Naive thymus-derived CD4-positive, alpha-beta T cell (primary cell): ENCODE results near the gene RIMS1. TPM values are rescaled to one million over a fixed set of nuclear protein-coding genes. Genes with fewer than 3 reads are reported as not detected.

Experiments
- ATAC-seq: fragments of 150-1000 bp; cut with Tn5 transposase; 2 replicates; pipeline ENCODE4 v1.10.0; 2021; ENCODE audit warnings: mild to moderate bottlenecking, moderate library complexity
- CTCF ChIA-PET: fragments of 350-600 bp; sonication (Branson Sonifier 250); formaldehyde crosslinking; loops from one replicate; lab custom pipeline; 2021; ENCODE audit warnings: antibody characterized with exemption; lab: Charles Lee
- POLR2A ChIA-PET: fragments of 350-600 bp; sonication (Branson Sonifier 250); formaldehyde crosslinking; loops from one replicate; lab custom pipeline; 2021; ENCODE audit warnings: antibody characterized with exemption, inconsistent platforms; lab: Charles Lee
- DNase-seq, 9 donors: peaks; one replicate each; pipeline versions ENCODE4 v3.0.0 to v3.0.0-alpha.2; 2020 to 2022; ENCODE audit warnings: mixed read lengths in 1 of 9
- H3K27ac ChIP-seq: one replicate; pipeline ENCODE4 v1.7.0; 2013; ENCODE audit warnings: mild to moderate bottlenecking, low read depth, low read length, moderate library complexity
- H3K27me3 ChIP-seq, 2 donors: one replicate each; pipeline ENCODE4 v1.7.0; 2013; ENCODE audit warnings: low read length in 2 of 2, mild to moderate bottlenecking in 2 of 2, moderate library complexity in 2 of 2; ENCODE audit not compliant: control insufficient read depth in 2 of 2, insufficient read depth in 2 of 2
- H3K36me3 ChIP-seq, 3 experiments: 1 replicate in 2 of 3; 2 replicates in 1 of 3; pipeline ENCODE4 v1.7.0; 2013; ENCODE audit warnings: low read length in 3 of 3, mild to moderate bottlenecking in 3 of 3, moderate library complexity in 1 of 3; ENCODE audit not compliant: insufficient read depth in 3 of 3, control insufficient read depth in 2 of 3
- H3K4me1 ChIP-seq, 2 donors: one replicate each; pipeline ENCODE4 v1.7.0; 2013; ENCODE audit warnings: low read length in 2 of 2, mild to moderate bottlenecking in 2 of 2, moderate library complexity in 1 of 2; ENCODE audit not compliant: control insufficient read depth in 2 of 2, insufficient read depth in 2 of 2
- H3K4me3 ChIP-seq: 2 replicates; pipeline ENCODE4 v1.7.0; 2013; ENCODE audit warnings: mild to moderate bottlenecking, low read length
- H3K9me3 ChIP-seq, 3 experiments: 1 replicate in 2 of 3; 2 replicates in 1 of 3; pipeline ENCODE4 v1.7.0; 2013; ENCODE audit warnings: low read length in 3 of 3; ENCODE audit not compliant: control insufficient read depth in 2 of 3
- H3K27ac Mint-ChIP-seq, 9 donors: one replicate each; pipeline ENCODE4 v1.8.0; 2020 to 2022; ENCODE audit warnings: mixed read lengths in 9 of 9, mild to moderate bottlenecking in 8 of 9, moderate library complexity in 5 of 9, inconsistent platforms in 2 of 9
- H3K27me3 Mint-ChIP-seq, 5 donors: one replicate each; pipeline ENCODE4 v1.8.0; 2021 to 2022; ENCODE audit warnings: mixed read lengths in 5 of 5, mild to moderate bottlenecking in 1 of 5
- H3K36me3 Mint-ChIP-seq, 5 donors: one replicate each; pipeline ENCODE4 v1.8.0; 2020 to 2022; ENCODE audit warnings: mixed read lengths in 5 of 5, mild to moderate bottlenecking in 3 of 5, inconsistent platforms in 1 of 5
- H3K4me1 Mint-ChIP-seq, 7 donors: one replicate each; pipeline ENCODE4 v1.8.0; 2020 to 2022; ENCODE audit warnings: mixed read lengths in 7 of 7, mild to moderate bottlenecking in 3 of 7, inconsistent platforms in 1 of 7
- H3K4me3 Mint-ChIP-seq, 10 donors: one replicate each; pipeline ENCODE4 v1.8.0; 2020 to 2022; ENCODE audit warnings: mild to moderate bottlenecking in 10 of 10, mixed read lengths in 10 of 10, moderate library complexity in 6 of 10, inconsistent platforms in 2 of 10
- H3K9me3 Mint-ChIP-seq, 11 donors: one replicate each; pipeline ENCODE4 v1.8.0; 2020 to 2022; ENCODE audit warnings: mixed read lengths in 11 of 11, mild to moderate bottlenecking in 4 of 11, inconsistent platforms in 1 of 11, moderate library complexity in 1 of 11
- intact Hi-C, 2 donors: fragments of 100-400 bp; cut with micrococcal nuclease; formaldehyde crosslinking; loops; one replicate each; pipeline ENCODE4 v1.15.1; 2023
- polyA plus RNA-seq, 2 donors: library from polyadenylated mRNA; unstranded; fragments of 300-500 nt; fragmentation: Illumina TruSeq; gene quantifications; one replicate each; pipeline ENCODE4 v1.2.3, GENCODE V29; 2021
- total RNA-seq, 6 experiments: library from RNA in 5 of 6; stranded (reverse) in 5 of 6; gene quantifications; 1 replicate in 5 of 6; 2 replicates in 1 of 6; pipeline ENCODE4 v1.2.3 and lab custom pipeline; 2021 to 2026

Gene RIMS1
- total and polyA plus RNA-seq, 7 experiments from 2014 or later: not detected

DNA sequence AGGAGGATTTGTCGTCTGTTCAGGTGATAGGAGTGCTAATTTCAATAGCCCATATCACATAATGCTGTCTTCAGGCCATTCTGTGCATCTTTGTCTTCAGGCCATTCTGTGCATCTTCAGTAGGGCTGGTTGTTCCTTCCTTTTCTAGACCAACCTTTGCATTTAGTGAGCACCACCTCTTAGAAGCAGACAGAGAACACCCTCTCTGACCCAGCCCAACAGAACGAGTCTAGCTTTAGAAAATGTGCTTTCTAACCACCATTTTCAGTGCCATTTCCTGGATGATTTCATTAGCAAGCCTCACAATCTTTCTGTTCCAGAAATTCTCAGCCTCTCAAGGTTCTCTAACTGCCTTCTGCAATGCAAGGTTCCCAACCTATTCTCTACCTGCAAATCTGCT lies 520.2 kb downstream of the RIMS1 start:
- Mint-ChIP-seq H3K36me3 (no peaks in the 10 kb centered on the region), H3K27me3 (peaks cover 4 to 7% (median 6%) of the 10 kb centered on the region in 5 donors), H3K9me3 (no peaks in the 10 kb centered on the region), H3K4me3 (no peak overlapping the region), H3K27ac (no peak overlapping the region), H3K4me1 (peaks cover 0 to 4% (median 0%) of the 10 kb centered on the region in 7 donors)
- ChIA-PET POLR2A (no interaction called here), CTCF (interaction anchor here (0.7 kb wide), 1 partner anchor 16 kb away, joined by 3 read pairs; no protein-coding TSS in a partner anchor)
- DNase-seq (no peak), ATAC-seq (no peak)
- Histone ChIP-seq H3K36me3 (no peaks in the 10 kb centered on the region), H3K4me1 (no peaks in the 10 kb centered on the region), H3K9me3 (no peaks in the 10 kb centered on the region), H3K27me3 (no peaks in the 10 kb centered on the region), H3K27ac (no peak overlapping the region), H3K4me3 (no peak overlapping the region)
- intact Hi-C loops: no loop called here

GRCh38 chr6:72410769-72411168 lies 524.4 kb downstream of the RIMS1 start:
- ChIA-PET CTCF (interaction anchor here (0.6 to 6.9 kb wide), 6 partner anchors 10 to 828 kb away, joined by 3 to 87 read pairs (median 6); no protein-coding TSS in a partner anchor), POLR2A (no interaction called here)
- Histone ChIP-seq H3K27me3 (no peaks in the 10 kb centered on the region), H3K4me3 (no peak overlapping the region), H3K27ac (no peak overlapping the region), H3K9me3 (no peaks in the 10 kb centered on the region), H3K36me3 (no peaks in the 10 kb centered on the region), H3K4me1 (no peaks in the 10 kb centered on the region)
- H3K9me3 Mint-ChIP-seq: no peaks in the 10 kb centered on the region
- intact Hi-C loops: loop anchor here (5.0 to 10.0 kb wide), 3 partner anchors 172 to 852 kb away; partner anchors contain the start of gene KHDC1 (in 1 of the 2)
- H3K4me3 Mint-ChIP-seq: no peak overlapping the region
- no peak overlapping the region for H3K27ac Mint-ChIP-seq
- no peak for DNase-seq
- no peak for ATAC-seq
- H3K27me3 Mint-ChIP-seq: peaks cover 0 to 15% (median 3%) of the 10 kb centered on the region in 5 donors
- no peaks in the 10 kb centered on the region for H3K36me3 Mint-ChIP-seq
- H3K4me1 Mint-ChIP-seq: peaks cover 0 to 4% (median 0%) of the 10 kb centered on the region in 7 donors

DNA sequence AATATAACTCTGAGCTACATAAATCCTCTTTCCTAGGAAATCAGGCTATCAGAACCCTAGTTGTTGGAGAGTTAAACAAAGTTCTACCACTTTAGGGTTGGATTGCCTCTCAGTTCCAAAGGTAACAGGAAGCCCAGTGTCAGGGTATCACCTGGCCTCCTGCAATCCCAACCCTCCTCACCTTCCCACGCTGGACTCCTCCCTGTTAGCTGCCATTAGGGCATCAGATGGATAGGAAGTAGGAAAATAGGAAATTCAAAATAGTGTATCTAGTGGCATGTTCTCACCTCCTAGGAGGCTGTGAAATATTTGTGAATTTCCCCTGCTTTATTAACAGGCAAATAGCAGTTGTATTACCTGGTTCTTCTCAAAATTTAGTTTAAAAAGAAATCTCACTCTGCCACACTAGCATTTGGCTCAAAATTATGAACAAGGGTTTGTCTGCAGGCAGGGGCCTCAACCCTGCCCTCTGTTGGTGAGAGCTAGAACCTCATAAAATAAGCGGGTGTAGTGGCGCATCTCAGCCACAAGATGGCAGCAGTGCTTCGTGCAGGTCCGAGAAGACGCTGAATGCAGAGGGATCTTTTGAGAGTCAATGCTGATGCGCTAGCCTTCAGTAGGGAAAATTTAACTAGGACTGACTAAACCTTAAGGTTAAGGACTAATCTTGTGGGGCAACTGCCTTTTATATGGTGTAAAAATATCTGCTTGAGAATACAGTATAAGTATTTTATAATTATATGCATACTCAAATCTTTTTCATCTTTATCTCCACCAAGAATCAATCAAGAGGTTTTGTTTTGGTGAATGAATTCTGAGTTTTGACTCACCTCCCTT lies 525.7 kb downstream of the RIMS1 start:
- Mint-ChIP-seq H3K36me3 (no peaks in the 10 kb centered on the region), H3K9me3 (no peaks in the 10 kb centered on the region), H3K4me1 (peaks cover 0 to 2% (median 0%) of the 10 kb centered on the region in 7 donors), H3K27ac (peak overlapping the region in 2 of 9 donors; percentile 15 to 28), H3K4me3 (no peak overlapping the region), H3K27me3 (peaks cover 0 to 13% (median 0%) of the 10 kb centered on the region in 5 donors)
- ChIA-PET POLR2A (no interaction called here), CTCF (interaction anchor here (0.5 to 6.9 kb wide), 19 partner anchors 8 to 1114 kb away, joined by 3 to 87 read pairs (median 4); no protein-coding TSS in a partner anchor)
- no peak overlapping the region for H3K4me3 ChIP-seq
- intact Hi-C loops: loop anchor here (1.0 to 10.0 kb wide), 10 partner anchors 111 to 914 kb away; partner anchors contain the start of genes KCNQ5 (in 1 of the 2) and KHDC1 (in 1 of the 2)
- no peaks in the 10 kb centered on the region for H3K4me1 ChIP-seq
- H3K27ac ChIP-seq: no peak overlapping the region
- ATAC-seq (peak; percentile 99), DNase-seq (peak; percentile 61 to 93 (median 79))
- no peaks in the 10 kb centered on the region for H3K36me3 ChIP-seq
- H3K9me3 ChIP-seq: no peaks in the 10 kb centered on the region
- H3K27me3 ChIP-seq: no peaks in the 10 kb centered on the region

DNA sequence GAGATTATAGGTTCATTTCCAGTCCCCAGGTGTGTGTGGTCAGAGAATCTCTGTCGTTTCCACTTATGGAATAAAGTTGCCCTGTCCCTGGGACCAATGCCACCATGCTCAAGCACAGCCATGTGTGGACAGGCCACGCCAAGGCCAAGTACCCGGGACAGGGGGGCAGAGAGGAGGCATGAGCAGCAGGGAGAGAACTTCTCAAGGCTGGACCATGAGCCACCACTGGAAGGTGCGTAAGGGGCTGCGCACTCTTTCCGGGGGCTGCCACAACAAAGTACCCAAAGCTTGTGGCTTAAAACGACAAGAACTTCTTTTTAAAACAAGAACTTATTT lies 526.3 kb downstream of the RIMS1 start:
- DNase-seq: no peak
- ChIA-PET CTCF (interaction anchor here (1.0 to 6.9 kb wide), 9 partner anchors 8 to 976 kb away, joined by 3 to 87 read pairs (median 5); no protein-coding TSS in a partner anchor), POLR2A (no interaction called here)
- Mint-ChIP-seq H3K27ac (no peak overlapping the region), H3K36me3 (no peaks in the 10 kb centered on the region), H3K27me3 (peaks cover 0 to 13% (median 4%) of the 10 kb centered on the region in 5 donors), H3K4me1 (peaks cover 0 to 2% (median 0%) of the 10 kb centered on the region in 7 donors), H3K4me3 (no peak overlapping the region), H3K9me3 (no peaks in the 10 kb centered on the region)
- Histone ChIP-seq H3K9me3 (no peaks in the 10 kb centered on the region), H3K4me1 (no peaks in the 10 kb centered on the region), H3K27ac (no peak overlapping the region), H3K27me3 (no peaks in the 10 kb centered on the region), H3K36me3 (no peaks in the 10 kb centered on the region), H3K4me3 (no peak overlapping the region)
- no peak for ATAC-seq
- intact Hi-C loops: loop anchor here (1.0 to 10.0 kb wide), 10 partner anchors 110 to 914 kb away; partner anchors contain the start of genes KCNQ5 (in 1 of the 2) and KHDC1 (in 1 of the 2)

DNA sequence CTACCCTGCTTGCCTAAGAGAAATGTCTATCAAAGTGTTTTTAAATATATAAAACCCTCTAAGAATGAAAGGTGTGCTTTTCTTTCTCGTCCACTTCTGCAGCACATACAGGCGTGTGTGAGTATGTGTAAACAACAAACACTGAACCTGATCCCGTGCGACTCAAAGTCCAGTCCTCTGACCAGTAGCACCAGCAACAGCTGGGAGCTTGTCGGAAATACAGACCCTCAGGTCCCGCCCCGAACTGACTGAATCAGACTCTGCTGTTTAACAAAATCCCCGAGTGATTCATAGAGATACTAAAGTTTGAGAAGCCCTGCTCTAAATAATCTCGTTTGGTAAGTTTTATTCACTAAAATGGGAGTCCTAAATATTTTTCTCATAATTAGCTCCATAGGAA lies 527.5 kb downstream of the RIMS1 start:
- POLR2A ChIA-PET: no interaction called here
- no peaks in the 10 kb centered on the region for H3K9me3 Mint-ChIP-seq
- H3K27ac ChIP-seq: no peak overlapping the region

DNA sequence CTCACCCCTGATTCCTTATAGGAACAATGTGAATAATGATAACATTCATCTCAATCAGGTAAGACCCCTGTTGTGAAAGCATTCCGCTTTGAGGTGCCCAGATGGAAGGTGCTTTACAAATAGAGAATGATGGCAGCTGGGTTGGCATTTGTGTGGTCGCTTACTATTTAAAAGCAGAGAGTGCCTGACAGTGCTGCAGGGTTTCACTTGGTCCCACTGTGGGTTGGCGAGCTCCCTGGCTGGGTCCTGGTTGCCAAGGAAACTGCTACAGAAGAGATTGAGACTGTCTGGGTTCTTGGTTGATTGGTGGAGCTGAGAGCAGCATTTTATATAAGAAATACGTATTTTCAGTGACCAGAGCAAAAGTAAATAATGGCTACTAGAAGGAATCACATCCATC lies 528.3 kb downstream of the RIMS1 start:
- DNase-seq (no peak), ATAC-seq (no peak)
- no peaks in the 10 kb centered on the region for H3K9me3 Mint-ChIP-seq
- no peaks in the 10 kb centered on the region for H3K4me1 ChIP-seq
- H3K4me3 ChIP-seq: no peak overlapping the region
- no peak overlapping the region for H3K27ac Mint-ChIP-seq
- no peak overlapping the region for H3K27ac ChIP-seq
- intact Hi-C loops: loop anchor here (5.0 to 10.0 kb wide), 3 partner anchors 168 to 848 kb away; partner anchors contain the start of gene KHDC1 (in 1 of the 2)
- POLR2A ChIA-PET: no interaction called here
- CTCF ChIA-PET: interaction anchor here (0.6 to 6.9 kb wide), 3 partner anchors 8 to 717 kb away, joined by 6 to 87 read pairs (median 7); no protein-coding TSS in a partner anchor
- peaks cover 0 to 2% (median 0%) of the 10 kb centered on the region in 7 donors for H3K4me1 Mint-ChIP-seq
- no peaks in the 10 kb centered on the region for H3K36me3 ChIP-seq
- H3K9me3 ChIP-seq: no peaks in the 10 kb centered on the region
- peaks cover 0 to 2% of the 10 kb centered on the region in 2 donors for H3K27me3 ChIP-seq
- no peaks in the 10 kb centered on the region for H3K36me3 Mint-ChIP-seq
- peaks cover 0 to 13% (median 4%) of the 10 kb centered on the region in 5 donors for H3K27me3 Mint-ChIP-seq
- no peak overlapping the region for H3K4me3 Mint-ChIP-seq

More for the DNA sequence above, 527.5 kb downstream of the RIMS1 start:
- no peaks in the 10 kb centered on the region for H3K36me3 Mint-ChIP-seq
- Histone ChIP-seq H3K4me3 (no peak overlapping the region), H3K27me3 (peaks cover 0 to 2% of the 10 kb centered on the region in 2 donors), H3K9me3 (no peaks in the 10 kb centered on the region), H3K4me1 (no peaks in the 10 kb centered on the region), H3K36me3 (no peaks in the 10 kb centered on the region)
- peaks cover 0 to 13% (median 4%) of the 10 kb centered on the region in 5 donors for H3K27me3 Mint-ChIP-seq
- intact Hi-C loops: loop anchor here (2.0 to 10.0 kb wide), 5 partner anchors 109 to 848 kb away; partner anchors contain the start of genes KCNQ5 (in 1 of the 2) and KHDC1 (in 1 of the 2)
- H3K27ac Mint-ChIP-seq: no peak overlapping the region
- peaks cover 0 to 2% (median 0%) of the 10 kb centered on the region in 7 donors for H3K4me1 Mint-ChIP-seq
- CTCF ChIA-PET: interaction anchor here (0.6 to 6.9 kb wide), 4 partner anchors 9 to 718 kb away, joined by 3 to 87 read pairs (median 6); no protein-coding TSS in a partner anchor
- no peak for DNase-seq
- ATAC-seq: no peak
- no peak overlapping the region for H3K4me3 Mint-ChIP-seq
